Loucy (cell line): Measurements from ENCODE around the gene NEDD4.

ENCODE experiments used
- EZH2phosphoT487 ChIP-seq: fragments of 200-600 bp; IDR thresholded peaks from 2 replicates; pipeline ENCODE4 v1.6.1; 2018; ENCODE audit warnings: antibody characterized with exemption, mild to moderate bottlenecking, moderate library complexity, borderline replicate concordance
- TF ChIP-seq, protein P1 (sequence below): fragments of 200-600 bp; sonication (generic); conservative IDR thresholded peaks from 2 replicates; pipeline ENCODE4 v1.5.1; 2014; ENCODE audit warnings: mild to moderate bottlenecking, antibody characterized with exemption, low read length

DNA sequence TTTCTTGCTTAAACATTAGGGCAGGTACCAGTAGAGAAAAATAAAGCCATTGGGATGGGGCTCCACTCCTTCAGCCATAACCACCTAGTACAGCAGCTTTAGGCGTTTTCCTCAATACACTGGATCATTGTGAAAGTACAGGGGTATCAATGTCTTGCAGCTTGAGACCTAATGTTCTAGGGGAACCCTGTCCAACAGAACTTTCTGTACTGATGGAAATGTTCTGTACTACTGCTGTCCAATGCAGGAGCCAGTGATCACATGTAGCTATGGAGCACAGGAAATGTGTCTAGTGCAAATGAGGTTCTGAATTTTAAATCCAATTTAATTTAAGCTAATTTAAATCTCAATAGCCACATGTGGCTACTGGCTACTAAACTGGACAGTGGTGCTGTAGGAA, 93.9 kb downstream of the NEDD4 start:
- TF ChIP-seq, protein P1, sequence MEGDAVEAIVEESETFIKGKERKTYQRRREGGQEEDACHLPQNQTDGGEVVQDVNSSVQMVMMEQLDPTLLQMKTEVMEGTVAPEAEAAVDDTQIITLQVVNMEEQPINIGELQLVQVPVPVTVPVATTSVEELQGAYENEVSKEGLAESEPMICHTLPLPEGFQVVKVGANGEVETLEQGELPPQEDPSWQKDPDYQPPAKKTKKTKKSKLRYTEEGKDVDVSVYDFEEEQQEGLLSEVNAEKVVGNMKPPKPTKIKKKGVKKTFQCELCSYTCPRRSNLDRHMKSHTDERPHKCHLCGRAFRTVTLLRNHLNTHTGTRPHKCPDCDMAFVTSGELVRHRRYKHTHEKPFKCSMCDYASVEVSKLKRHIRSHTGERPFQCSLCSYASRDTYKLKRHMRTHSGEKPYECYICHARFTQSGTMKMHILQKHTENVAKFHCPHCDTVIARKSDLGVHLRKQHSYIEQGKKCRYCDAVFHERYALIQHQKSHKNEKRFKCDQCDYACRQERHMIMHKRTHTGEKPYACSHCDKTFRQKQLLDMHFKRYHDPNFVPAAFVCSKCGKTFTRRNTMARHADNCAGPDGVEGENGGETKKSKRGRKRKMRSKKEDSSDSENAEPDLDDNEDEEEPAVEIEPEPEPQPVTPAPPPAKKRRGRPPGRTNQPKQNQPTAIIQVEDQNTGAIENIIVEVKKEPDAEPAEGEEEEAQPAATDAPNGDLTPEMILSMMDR = no peak
- TF ChIP-seq EZH2phosphoT487 = no peak
